ENCODE measurements around the gene JAG2.

The JAG2 gene

GRCh38 chr14:105150026-105150367, 18.6 kb downstream of the JAG2 start:
- Histone ChIP-seq H3K36me3 (ENCODE audit: insufficient read depth, low read length) (no peaks in the 10 kb centered on the region), H3K9me3 (ENCODE audit: low read depth, low read length) (no peaks in the 10 kb centered on the region)

GRCh38 chr14:105149146-105149781, 19.3 kb downstream of the JAG2 start:
- no peaks in the 10 kb centered on the region for H3K36me3 ChIP-seq (ENCODE audit: insufficient read depth, low read length)
- no peaks in the 10 kb centered on the region for H3K9me3 ChIP-seq (ENCODE audit: low read depth, low read length)
- H3K4me3 ChIP-seq = no peak overlapping the region
- H3K9ac ChIP-seq (ENCODE audit: insufficient read length) = no peak overlapping the region
- no peak for DNase-seq (ENCODE audit: low read depth, low spot score)
- no peak for TF ChIP-seq EZH2 (IDR thresholded peaks at IDR 0.05)
- TF ChIP-seq POLR2AphosphoS5 (IDR thresholded peaks at IDR 0.05; ENCODE audit: borderline replicate concordance, low read depth, low read length) = no peak
- no peak for TF ChIP-seq FOXP2 (optimal IDR thresholded peaks at IDR 0.05; ENCODE audit: control extremely low read depth, extremely low read length, insufficient read depth)
- H3K27ac ChIP-seq = no peak overlapping the region

More at GRCh38 chr14:105150026-105150367, 18.6 kb downstream of the JAG2 start:
- no peak for TF ChIP-seq EZH2 (IDR thresholded peaks at IDR 0.05)
- no peak for TF ChIP-seq POLR2AphosphoS5 (IDR thresholded peaks at IDR 0.05; ENCODE audit: borderline replicate concordance, low read depth, low read length)
- no peak for TF ChIP-seq FOXP2 (optimal IDR thresholded peaks at IDR 0.05; ENCODE audit: control extremely low read depth, extremely low read length, insufficient read depth)
- no peak overlapping the region for H3K9ac ChIP-seq (ENCODE audit: insufficient read length)
- no peak for DNase-seq (ENCODE audit: low read depth, low spot score)
- no peak overlapping the region for H3K4me3 ChIP-seq
- no peak overlapping the region for H3K27ac ChIP-seq

- Histone ChIP-seq H3K27ac (no peak overlapping the region), H3K4me3 (no peak overlapping the region), H3K9ac (ENCODE audit: insufficient read length) (no peak overlapping the region), H3K9me3 (ENCODE audit: low read depth, low read length) (no peaks in the 10 kb centered on the region), H3K36me3 (ENCODE audit: insufficient read depth, low read length) (no peaks in the 10 kb centered on the region)
- DNase-seq (ENCODE audit: low read depth, low spot score) = no peak
- TF ChIP-seq FOXP2 (optimal IDR thresholded peaks at IDR 0.05; ENCODE audit: control extremely low read depth, extremely low read length, insufficient read depth) = no peak
- no peak for TF ChIP-seq EZH2 (IDR thresholded peaks at IDR 0.05)
- TF ChIP-seq POLR2AphosphoS5 (IDR thresholded peaks at IDR 0.05; ENCODE audit: borderline replicate concordance, low read depth, low read length) = no peak
Observed at GRCh38 chr14:105148604-105149145, 19.9 kb downstream of the JAG2 start.

DNA sequence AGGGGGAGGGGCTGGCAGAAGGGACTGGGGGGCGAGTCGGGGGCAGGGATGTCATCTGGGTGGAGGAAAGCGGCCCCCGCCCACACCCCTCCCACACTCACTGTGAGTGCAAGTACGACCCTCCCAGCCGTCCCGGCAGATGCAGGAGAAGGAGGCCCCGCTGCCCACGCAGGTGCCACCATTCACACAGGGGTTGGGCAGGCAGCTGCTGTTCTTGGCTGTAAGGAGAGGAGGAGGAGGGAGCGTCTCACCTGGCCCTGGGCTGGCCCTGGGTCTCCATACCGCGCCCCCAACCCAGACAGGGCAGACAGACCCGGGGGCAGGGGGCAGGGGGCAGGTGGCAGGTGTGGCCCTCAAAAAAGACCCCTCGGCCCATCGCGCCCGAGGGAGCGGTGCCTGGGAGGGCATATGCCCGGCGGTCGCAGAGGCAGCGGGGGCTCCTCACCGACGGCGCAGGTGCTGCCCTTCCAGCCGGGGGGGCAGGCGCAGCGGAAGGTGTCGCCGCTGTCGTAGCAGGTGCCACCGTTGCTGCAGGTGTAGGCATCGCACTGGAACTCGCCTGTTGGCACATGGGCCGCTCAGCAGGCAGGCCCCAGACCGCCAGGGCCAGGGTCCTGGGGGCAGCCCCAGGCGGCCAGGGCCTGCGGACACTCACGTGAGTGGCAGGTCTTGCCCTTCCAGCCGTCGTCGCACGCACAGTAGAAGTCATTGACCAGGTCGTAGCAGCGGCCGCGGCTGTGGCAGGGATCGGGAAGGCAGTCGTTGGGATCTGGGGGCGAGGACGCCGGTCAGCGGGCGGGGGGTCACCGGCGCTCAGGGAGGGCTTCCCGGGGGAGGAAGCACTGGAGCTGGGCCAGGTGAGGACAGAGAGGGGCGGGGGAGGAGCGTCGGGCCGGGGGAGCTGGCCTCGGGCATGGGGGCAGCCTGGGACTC, 20.6 kb downstream of the JAG2 start:
- Histone ChIP-seq H3K9ac (ENCODE audit: insufficient read length) (no peak overlapping the region), H3K27ac (no peak overlapping the region), H3K36me3 (ENCODE audit: insufficient read depth, low read length) (no peaks in the 10 kb centered on the region), H3K9me3 (ENCODE audit: low read depth, low read length) (no peaks in the 10 kb centered on the region), H3K4me3 (no peak overlapping the region)
- DNase-seq (ENCODE audit: low read depth, low spot score) = no peak
- no peak for TF ChIP-seq EZH2 (IDR thresholded peaks at IDR 0.05)
- no peak for TF ChIP-seq FOXP2 (optimal IDR thresholded peaks at IDR 0.05; ENCODE audit: control extremely low read depth, extremely low read length, insufficient read depth)
- TF ChIP-seq POLR2AphosphoS5 (IDR thresholded peaks at IDR 0.05; ENCODE audit: borderline replicate concordance, low read depth, low read length) = no peak

GRCh38 chr14:105146976-105147635, 21.5 kb downstream of the JAG2 start:
- no peak overlapping the region for H3K9ac ChIP-seq (ENCODE audit: insufficient read length)
- TF ChIP-seq EZH2 (IDR thresholded peaks at IDR 0.05) (no peak), POLR2AphosphoS5 (IDR thresholded peaks at IDR 0.05; ENCODE audit: borderline replicate concordance, low read depth, low read length) (no peak), FOXP2 (optimal IDR thresholded peaks at IDR 0.05; ENCODE audit: control extremely low read depth, extremely low read length, insufficient read depth) (no peak)
- no peak overlapping the region for H3K27ac ChIP-seq
- H3K9me3 ChIP-seq (ENCODE audit: low read depth, low read length) = no peaks in the 10 kb centered on the region
- no peak overlapping the region for H3K4me3 ChIP-seq
- no peak for DNase-seq (ENCODE audit: low read depth, low spot score)
- H3K36me3 ChIP-seq (ENCODE audit: insufficient read depth, low read length) = no peaks in the 10 kb centered on the region

DNA sequence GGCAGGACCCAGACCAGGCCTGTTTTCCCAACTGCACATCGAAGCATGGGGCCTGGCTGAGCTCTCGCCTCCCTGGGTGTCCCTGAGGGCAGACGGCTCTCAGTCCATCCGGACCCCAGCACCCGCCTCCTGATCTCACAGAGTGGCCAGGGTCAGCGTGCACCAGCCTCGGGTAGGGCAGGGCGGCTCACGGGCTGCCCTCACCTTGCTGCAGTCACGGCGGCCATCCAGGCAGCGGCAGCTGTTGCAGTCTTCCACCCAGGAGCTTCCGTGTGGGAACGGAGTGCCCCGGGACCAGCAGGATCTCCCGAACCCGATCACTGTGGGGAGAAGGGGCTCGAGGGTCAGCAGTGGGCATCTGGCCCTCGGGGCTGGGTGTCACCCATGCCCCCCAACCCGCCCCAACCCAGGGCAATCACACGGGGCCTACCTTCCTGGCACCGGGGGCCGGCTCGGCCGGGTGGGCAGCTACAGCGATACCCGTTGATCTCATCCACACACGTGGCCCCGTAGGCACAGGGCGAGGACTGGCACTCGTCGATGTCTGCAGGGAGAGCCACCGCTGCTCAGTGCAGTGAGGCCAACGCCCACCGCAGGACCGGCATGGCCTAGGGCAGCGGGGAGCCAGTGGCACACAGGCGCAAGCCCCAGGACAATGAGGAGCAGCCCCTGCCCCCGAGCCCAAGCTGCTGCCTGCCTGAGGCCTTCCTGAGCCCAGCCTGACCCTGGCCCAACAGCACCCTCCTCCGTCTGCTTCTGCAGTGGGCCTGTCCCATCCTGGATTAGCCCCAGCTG, 22.2 kb downstream of the JAG2 start:
- H3K9ac ChIP-seq (ENCODE audit: insufficient read length) = no peak overlapping the region
- H3K4me3 ChIP-seq = no peak overlapping the region
- no peak for TF ChIP-seq FOXP2 (optimal IDR thresholded peaks at IDR 0.05; ENCODE audit: control extremely low read depth, extremely low read length, insufficient read depth)
- no peak for TF ChIP-seq POLR2AphosphoS5 (IDR thresholded peaks at IDR 0.05; ENCODE audit: borderline replicate concordance, low read depth, low read length)
- TF ChIP-seq EZH2 (IDR thresholded peaks at IDR 0.05) = no peak
- no peaks in the 10 kb centered on the region for H3K9me3 ChIP-seq (ENCODE audit: low read depth, low read length)
- no peak for DNase-seq (ENCODE audit: low read depth, low spot score)
- H3K27ac ChIP-seq = no peak overlapping the region
- no peaks in the 10 kb centered on the region for H3K36me3 ChIP-seq (ENCODE audit: insufficient read depth, low read length)

DNA sequence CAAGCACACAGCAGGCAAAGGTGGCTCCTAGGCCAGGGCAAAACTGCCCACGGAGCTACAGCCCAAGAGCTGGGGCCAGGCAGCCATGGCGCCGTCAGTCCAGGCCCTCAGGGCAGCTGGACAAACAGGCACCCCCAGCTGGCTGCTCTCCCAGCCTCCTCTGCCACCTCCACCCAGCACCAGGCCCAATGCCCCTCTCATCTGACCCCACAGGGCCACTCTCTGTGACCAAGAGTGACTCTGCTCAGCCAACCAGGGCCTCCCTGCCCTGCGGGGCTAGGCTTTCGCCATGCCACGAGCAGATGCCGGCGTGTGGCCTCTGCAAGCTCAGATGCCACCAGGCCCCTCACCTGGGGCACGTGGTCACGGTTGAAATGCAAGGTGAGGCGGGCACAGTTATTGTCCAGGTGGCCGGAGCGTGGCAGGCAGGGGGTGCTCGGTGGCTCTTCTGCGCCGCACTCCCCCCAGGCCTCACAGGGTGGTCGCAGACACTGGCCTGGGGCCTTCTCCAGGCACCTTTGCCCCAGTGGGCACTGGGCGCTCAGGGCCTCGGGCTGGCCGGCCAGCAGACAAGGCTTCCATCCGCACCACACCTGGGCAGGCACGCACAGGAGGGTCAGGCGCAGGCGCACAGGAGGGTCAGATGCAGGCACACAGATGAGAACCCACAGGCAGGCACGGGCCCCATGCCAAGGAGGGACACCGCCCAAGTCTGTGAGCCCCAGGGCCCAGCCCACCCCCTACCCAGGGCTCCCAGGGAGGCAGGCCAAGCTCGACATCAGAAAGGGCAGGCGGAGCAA, 23.0 kb downstream of the JAG2 start:
- no peak overlapping the region for H3K4me3 ChIP-seq
- no peaks in the 10 kb centered on the region for H3K36me3 ChIP-seq (ENCODE audit: insufficient read depth, low read length)
- TF ChIP-seq POLR2AphosphoS5 (IDR thresholded peaks at IDR 0.05; ENCODE audit: borderline replicate concordance, low read depth, low read length) (no peak), EZH2 (IDR thresholded peaks at IDR 0.05) (no peak), FOXP2 (optimal IDR thresholded peaks at IDR 0.05; ENCODE audit: control extremely low read depth, extremely low read length, insufficient read depth) (no peak)
- no peak for DNase-seq (ENCODE audit: low read depth, low spot score)
- no peak overlapping the region for H3K27ac ChIP-seq
- no peak overlapping the region for H3K9ac ChIP-seq (ENCODE audit: insufficient read length)
- no peaks in the 10 kb centered on the region for H3K9me3 ChIP-seq (ENCODE audit: low read depth, low read length)
